Bone marrow (tissue), 2 donors: ENCODE measurements around the gene MLLT3.

Experiments used
- DNase-seq, 2 donors: peaks; one replicate each; lab custom pipeline; 2025; lab: John Stamatoyannopoulos, UW

The MLLT3 gene

GRCh38 chr9:20340511-20340861 is 281.8 kb downstream of the MLLT3 start:
- DNase-seq: no peak

- DNase-seq: no peak
Observed at GRCh38 chr9:20335668-20336332, 286.5 kb downstream of the MLLT3 start.

- no peak for DNase-seq
Observed at GRCh38 chr9:20333991-20334390, 288.3 kb downstream of the MLLT3 start.

GRCh38 chr9:20331095-20331685 is 291.1 kb downstream of the MLLT3 start:
- DNase-seq: no peak

DNA sequence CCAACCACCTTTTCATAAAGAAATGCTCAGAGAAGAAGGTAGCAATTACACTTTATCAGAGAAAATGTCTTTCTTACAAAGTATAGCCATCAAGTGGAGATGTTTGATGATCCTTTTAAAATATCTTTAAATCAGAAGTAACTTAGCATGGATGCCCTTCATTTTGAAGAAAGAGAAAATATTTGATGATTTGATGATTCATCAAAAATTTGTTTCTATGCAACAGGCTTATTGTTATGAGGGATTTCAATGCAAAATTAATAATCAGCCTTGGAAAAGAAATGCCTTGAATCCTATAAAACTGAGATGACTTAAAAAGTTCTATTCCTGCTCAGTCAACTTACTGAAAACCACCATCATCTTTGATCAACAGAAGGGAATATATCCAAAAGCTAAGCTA is 291.6 kb downstream of the MLLT3 start:
- DNase-seq: no peak

DNA sequence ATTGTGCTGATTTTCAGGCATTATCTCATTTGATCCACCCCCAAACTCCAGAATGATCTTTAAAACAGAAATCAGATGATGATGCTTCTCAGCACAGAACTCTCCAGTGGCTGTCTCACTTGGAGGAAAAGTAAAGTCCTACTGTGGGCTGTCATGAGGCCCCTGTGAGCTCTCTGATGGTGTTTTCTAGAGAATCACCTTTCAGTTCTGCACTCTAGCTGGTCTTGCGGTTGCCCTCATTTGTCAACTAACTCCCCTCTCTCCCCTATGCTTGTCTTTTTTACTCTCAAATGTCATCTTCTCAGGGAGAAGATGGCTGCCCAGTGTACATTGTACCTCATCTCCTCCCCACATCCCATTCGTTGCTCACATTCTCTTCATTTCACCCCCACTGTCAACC is 295.8 kb downstream of the MLLT3 start:
- DNase-seq: no peak

- DNase-seq: no peak
Observed at GRCh38 chr9:20325008-20325407, 297.3 kb downstream of the MLLT3 start.

DNA sequence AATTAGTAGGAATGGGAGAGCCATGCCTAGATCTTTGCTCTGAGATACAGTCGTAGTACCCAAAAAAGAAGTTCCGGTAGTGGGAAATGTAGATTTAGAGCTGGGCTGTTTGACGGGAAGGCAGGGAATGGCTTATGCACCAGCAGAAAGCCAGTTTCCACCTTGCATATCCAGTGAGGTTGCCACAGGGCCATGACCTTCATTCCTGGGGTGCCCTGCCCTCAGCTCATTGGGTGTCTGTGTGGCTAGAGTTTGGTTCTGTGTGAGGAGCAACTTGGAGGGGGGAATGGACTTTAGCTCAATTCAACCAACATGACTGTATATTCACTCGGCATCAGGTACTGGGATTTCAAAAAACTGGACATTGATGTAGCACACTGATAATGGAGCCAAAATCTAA is 300.1 kb downstream of the MLLT3 start:
- DNase-seq: no peak

DNA sequence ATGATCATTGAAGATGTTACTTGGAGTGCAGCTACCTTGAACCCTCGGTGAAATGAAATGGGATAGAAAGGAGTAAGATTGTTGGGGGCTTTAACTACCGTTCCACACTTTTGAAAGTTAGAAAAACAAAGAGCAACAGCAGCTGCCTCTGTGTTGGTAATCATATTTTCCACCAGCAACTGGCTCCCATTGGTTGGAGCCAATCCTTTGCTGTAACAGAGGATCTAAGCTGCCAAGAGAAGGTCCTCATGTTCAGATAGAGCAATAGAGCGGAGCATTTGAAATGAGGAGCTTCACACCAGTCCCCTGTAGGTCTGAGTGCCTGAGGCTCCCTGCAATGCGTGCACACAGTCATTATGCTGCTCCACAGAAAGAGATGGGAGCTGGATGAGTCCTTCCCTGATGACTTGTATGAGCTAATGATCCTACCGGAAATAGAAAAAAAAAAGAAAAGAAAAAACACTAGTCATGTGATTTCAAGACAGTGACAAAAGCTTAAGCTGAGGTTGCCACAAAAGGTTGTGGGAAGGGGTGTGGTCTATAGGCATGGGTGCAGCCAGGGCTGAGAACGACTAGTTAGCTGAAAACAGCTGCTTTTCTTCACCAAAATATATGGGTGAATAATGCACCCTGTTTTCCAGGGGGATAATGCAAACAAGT is 300.7 kb downstream of the MLLT3 start:
- DNase-seq: no peak

DNA sequence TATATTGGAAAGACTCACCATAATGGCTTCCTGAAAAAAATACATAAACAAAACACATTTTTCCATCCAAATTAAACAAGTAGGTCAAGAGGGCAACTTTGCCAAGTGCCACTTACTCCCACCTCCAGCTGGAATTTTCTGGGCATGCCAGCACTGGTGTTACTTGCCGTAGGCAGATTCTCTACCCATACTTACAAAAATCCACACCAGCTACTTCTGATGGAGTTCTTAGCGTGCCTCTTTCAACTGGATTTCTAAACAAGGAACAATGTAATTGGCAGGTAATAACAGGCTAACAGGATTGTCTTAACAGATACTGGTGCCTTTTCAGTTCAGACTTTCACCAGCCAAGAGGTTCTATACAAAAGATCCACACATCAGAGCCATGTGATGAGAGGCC is 301.4 kb downstream of the MLLT3 start:
- DNase-seq: no peak

GRCh38 chr9:20319641-20320337 is 302.5 kb downstream of the MLLT3 start:
- DNase-seq: no peak

DNA sequence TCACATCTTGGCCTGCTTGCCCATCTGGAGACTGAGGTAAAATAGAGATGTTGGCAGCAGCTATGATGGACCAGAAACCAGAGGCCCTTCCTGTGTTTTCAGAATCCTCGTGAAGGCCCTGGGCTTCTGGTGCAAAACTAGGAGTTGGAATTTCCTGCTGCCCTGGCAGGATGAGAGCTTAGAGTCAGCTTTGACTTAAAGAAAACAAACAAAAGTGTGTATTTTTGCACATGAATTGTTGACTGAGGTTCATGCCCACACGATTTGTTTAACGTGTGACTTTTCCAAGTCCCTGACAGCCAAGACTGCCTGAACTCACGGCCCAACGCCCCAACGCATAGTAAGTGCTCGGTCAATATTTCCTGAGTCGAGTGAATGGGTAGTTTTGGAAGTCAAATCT is 303.1 kb downstream of the MLLT3 start:
- no peak for DNase-seq

GRCh38 chr9:20317701-20318100 is 304.6 kb downstream of the MLLT3 start:
- no peak for DNase-seq

GRCh38 chr9:20316372-20316771 is 305.9 kb downstream of the MLLT3 start:
- no peak for DNase-seq

- no peak for DNase-seq
Observed at GRCh38 chr9:20315677-20316076, 306.6 kb downstream of the MLLT3 start.

DNA sequence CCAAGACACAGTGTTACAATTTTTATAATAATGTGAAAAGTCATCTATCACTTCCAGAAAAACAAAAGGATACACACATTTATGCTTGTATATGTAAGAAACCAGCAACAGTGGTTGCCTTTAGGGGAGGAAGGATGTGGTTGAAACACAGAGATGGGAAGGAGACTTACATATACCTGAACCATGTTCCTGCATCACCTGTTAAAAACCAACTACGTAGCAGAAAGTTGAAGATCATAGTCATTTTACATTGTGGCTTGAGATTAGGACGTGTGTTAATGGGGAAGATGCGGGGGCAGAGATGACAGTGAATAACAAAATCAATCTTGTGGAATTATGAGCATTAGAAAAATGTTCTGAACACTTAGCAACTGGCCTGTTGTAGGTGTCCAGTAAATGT is 307.3 kb downstream of the MLLT3 start:
- no peak for DNase-seq

- no peak for DNase-seq
Observed at GRCh38 chr9:20313415-20313814, 308.9 kb downstream of the MLLT3 start.

DNA sequence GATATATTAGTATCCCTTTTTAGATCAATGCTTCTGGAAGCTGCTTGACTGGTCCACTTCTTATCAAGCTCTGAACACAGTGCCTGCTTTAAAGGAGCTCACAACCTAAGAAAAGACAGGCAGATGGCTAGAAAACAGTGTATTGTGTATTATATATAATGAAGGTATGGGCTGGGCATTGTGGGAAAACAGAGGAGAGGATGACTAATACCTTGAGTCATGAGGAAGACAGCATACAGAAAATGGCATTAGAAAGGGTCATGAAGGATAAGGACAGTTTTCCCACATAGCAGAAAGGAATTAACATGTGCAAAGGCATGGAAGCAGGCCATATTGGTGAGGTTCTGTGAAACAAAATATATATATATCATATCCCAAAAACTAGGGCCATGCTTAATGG is 309.6 kb downstream of the MLLT3 start:
- no peak for DNase-seq

DNA sequence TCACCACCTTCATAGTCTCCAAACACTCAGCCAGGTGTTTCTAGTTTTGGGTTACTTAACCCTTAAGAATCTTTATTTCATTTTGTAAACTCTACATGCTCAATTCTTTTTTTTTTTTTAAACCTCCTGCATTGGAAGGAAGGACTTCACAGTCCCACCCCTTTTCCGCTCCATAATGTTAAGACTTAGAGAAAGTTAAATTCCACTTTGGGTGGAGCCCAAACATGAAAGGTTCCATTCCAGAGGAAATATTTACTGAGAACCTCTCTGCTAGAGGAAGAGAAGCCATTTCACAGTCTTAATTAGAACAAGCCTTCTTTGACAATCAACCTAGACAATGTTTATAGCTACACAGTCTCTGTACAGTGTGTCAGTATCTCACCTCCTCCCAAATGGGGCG is 312.3 kb downstream of the MLLT3 start:
- no peak for DNase-seq

DNA sequence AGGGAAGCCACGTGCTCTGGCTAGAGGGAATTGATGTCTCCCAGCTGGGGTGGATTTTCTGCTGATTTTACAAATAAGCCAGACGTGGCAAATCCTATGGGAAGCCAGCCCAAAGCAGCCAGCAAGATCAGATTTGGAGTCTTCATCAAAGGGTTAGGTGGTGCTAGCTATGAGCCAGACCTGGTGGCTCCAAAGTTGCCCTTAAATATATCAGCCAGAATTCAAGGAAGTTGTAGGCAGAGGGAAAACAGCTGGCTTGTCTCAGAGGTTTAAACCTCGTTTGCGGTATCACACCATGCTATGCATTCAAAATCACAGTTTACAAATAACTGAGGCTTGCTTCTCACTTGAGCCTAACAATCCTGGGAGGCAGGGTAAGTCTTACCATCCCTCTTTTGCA is 313.2 kb downstream of the MLLT3 start:
- no peak for DNase-seq

GRCh38 chr9:20307621-20308020 is 314.7 kb downstream of the MLLT3 start:
- DNase-seq: no peak

DNA sequence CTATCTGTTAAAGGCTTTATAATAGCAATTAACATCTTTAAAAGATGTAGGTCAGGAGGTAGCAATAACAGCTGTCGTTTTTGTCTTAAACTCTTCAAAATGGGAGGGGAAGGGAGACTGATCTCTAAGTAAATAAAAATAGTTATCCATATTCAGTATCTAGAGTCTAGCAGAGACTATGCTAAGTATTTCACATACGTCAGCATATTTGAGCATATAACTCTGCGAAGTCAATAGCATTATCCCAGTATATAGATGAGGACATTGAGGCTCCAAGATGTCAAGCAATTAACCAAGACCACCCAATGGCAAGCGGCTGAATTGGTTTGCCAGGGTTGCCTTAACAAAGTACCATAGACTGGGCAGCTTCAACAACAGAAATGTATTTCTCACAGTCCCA is 316.8 kb downstream of the MLLT3 start:
- no peak for DNase-seq

GRCh38 chr9:20303996-20304395 is 318.3 kb downstream of the MLLT3 start:
- DNase-seq: no peak
